HepG2 (cell line): Measurements from ENCODE around the gene MAT2A. TPM values are rescaled to one million over a fixed set of nuclear protein-coding genes. Genes with fewer than 3 reads are reported as not detected.

ENCODE experiments used
- FOXA1 ChIP-seq, 2 experiments: fragments of 450-650 bp in 1 of 2; sonication (generic) in 1 of 2; formaldehyde crosslinking in 1 of 2; IDR thresholded peaks; 2 replicates each; pipeline versions ENCODE4 v1.4.0 to v1.6.1; 2016 to 2020; ENCODE audit warnings: missing genetic modification reagents in 1 of 2
- GFI1 ChIP-seq: sonication (generic); formaldehyde crosslinking; IDR thresholded peaks from 2 replicates; pipeline ENCODE4 v1.5.0; 2020; ENCODE audit warnings: missing genetic modification reagents, mild to moderate bottlenecking, borderline replicate concordance
- HDAC1 ChIP-seq: sonication (generic); formaldehyde crosslinking; IDR thresholded peaks from 2 replicates; pipeline ENCODE4 v1.5.1; 2020; ENCODE audit warnings: mild to moderate bottlenecking, missing genetic modification reagents
- NFIC ChIP-seq: IDR thresholded peaks from 2 replicates; pipeline ENCODE4 v1.6.1; 2012; ENCODE audit warnings: mild to moderate bottlenecking, low read length, inconsistent platforms
- NR2F6 ChIP-seq, 2 experiments: IDR thresholded peaks; 2 replicates each; pipeline ENCODE4 v1.6.1; 2016; ENCODE audit warnings: antibody characterized with exemption in 1 of 2, mild to moderate bottlenecking in 1 of 2
- POGZ ChIP-seq: sonication (generic); formaldehyde crosslinking; IDR thresholded peaks from 2 replicates; pipeline ENCODE4 v1.4.0; 2020; ENCODE audit warnings: mild to moderate bottlenecking, missing genetic modification reagents
- POLR2AphosphoS5 ChIP-seq: IDR thresholded peaks from 2 replicates; pipeline ENCODE4 v1.6.1; 2012; ENCODE audit warnings: low read depth, low read length
- SNAI1 ChIP-seq: sonication (generic); formaldehyde crosslinking; IDR thresholded peaks from 2 replicates; pipeline ENCODE4 v1.5.0; 2020; ENCODE audit warnings: mild to moderate bottlenecking, missing genetic modification reagents, borderline replicate concordance
- SOX6 ChIP-seq, 2 experiments: fragments of 450-650 bp in 1 of 2; sonication (generic) in 1 of 2; formaldehyde crosslinking in 1 of 2; IDR thresholded peaks; 2 replicates each; pipeline versions ENCODE4 v1.4.0 to v1.6.1; 2017 to 2020; ENCODE audit warnings: antibody characterized with exemption in 1 of 2, mild to moderate bottlenecking in 1 of 2, missing genetic modification reagents in 1 of 2
- YEATS2 ChIP-seq: sonication (generic); formaldehyde crosslinking; IDR thresholded peaks from 2 replicates; pipeline ENCODE4 v1.4.0; 2020; ENCODE audit warnings: missing genetic modification reagents, borderline replicate concordance
- ZNF792 ChIP-seq: IDR thresholded peaks from 2 replicates; pipeline ENCODE4 v1.6.1; 2016
- polyA plus RNA-seq, 8 experiments: library from polyadenylated mRNA; depleted of rRNA in 3 of 8; stranded (reverse) in 7 of 8; unstranded in 1 of 8; fragments of >200 nt; fragmentation: Illumina TruSeq in 4 of 8; extraction: Trizol in 4 of 8; gene quantifications; 2 replicates each; pipeline versions ENCODE4 v1.2.1 to v1.2.3, GENCODE V29; 2011 to 2016; ENCODE audit warnings: low read depth in 4 of 8, missing spikeins in 1 of 8, mixed read lengths in 1 of 8; ENCODE audit not compliant: insufficient read depth in 1 of 8
- total RNA-seq, 5 experiments: library from RNA; depleted of rRNA; stranded (reverse); fragments of >200 nt; fragmentation: Illumina TruSeq; extraction: Trizol; gene quantifications; 2 replicates each; pipeline ENCODE4 v1.2.3, GENCODE V29; 2016; ENCODE audit warnings: low read depth in 1 of 5
- TF ChIP-seq, protein P1 (sequence below): IDR thresholded peaks from 2 replicates; pipeline ENCODE4 v1.6.1; 2012; ENCODE audit warnings: inconsistent platforms
- TF ChIP-seq, protein P2 (sequence below): sonication (generic); formaldehyde crosslinking; IDR thresholded peaks from 2 replicates; pipeline ENCODE4 v1.4.0; 2020; ENCODE audit warnings: missing genetic modification reagents
- TF ChIP-seq, protein P3 (sequence below): sonication (generic); formaldehyde crosslinking; IDR thresholded peaks from 2 replicates; pipeline ENCODE4 v1.4.0; 2020; ENCODE audit warnings: low read depth, missing genetic modification reagents
- TF ChIP-seq, protein P4 (sequence below): sonication (generic); formaldehyde crosslinking; IDR thresholded peaks from 2 replicates; pipeline ENCODE4 v1.4.0; 2020; ENCODE audit warnings: mild to moderate bottlenecking, missing genetic modification reagents, borderline replicate concordance
- TF ChIP-seq, protein P5 (sequence below): sonication (generic); formaldehyde crosslinking; IDR thresholded peaks from 2 replicates; pipeline ENCODE4 v1.4.0; 2020; ENCODE audit warnings: missing genetic modification reagents

The MAT2A gene
- total and polyA plus RNA-seq, 2 of the 13 experiments (the other 11 are each of a cell fraction or from before 2014, with no cell fraction given) = 155 to 331 TPM

DNA sequence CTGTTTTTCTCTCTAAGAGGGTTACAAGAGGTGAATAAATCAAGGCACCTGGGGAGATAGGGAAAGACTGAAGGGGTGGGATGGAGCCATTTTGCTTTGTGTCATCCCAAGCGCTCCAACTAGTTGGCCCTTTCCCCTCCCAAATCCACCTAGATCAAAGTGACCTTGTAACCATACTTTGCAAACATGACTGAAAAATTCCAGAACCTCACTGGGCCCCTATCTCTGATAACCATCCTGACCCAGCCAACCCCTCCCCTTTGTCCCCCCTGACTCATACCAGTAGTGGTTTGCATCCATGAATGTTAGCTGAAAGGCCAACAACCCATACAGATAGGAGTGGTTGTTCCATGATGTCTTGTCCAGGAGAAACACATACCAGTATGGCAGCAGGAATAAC lies 19.2 kb downstream of the MAT2A start (continued):
- TF ChIP-seq NFIC (0 out of 2 replicates have a peak, but pooled peaks have one; percentile 23), FOXA1 (IDR thresholded peaks at IDR 0.05) (no peak), FOXA1 (CRISPR knock-in tag; IDR thresholded peaks at IDR 0.05) (peak; percentile 35; the same call in 1 of the 2 replicates), YEATS2 (CRISPR knock-in tag) (no peak; the same call in 1 of the 2 replicates), POGZ (peak; percentile 58), HDAC1 (peak; percentile 59; the same call in 1 of the 2 replicates), POLR2AphosphoS5 (peak; percentile 28; the same call in 1 of the 2 replicates), SNAI1 (CRISPR knock-in tag) (no peak), ZNF792 (CRISPR knock-in tag) (peak; percentile 100), SOX6 (IDR thresholded peaks at IDR 0.05) (no peak), SOX6 (CRISPR knock-in tag; IDR thresholded peaks at IDR 0.05) (peak; percentile 83), NR2F6 (IDR thresholded peaks at IDR 0.05) (peak; percentile 68; the same call in 1 of the 2 replicates), NR2F6 (CRISPR knock-in tag; IDR thresholded peaks at IDR 0.05) (peak; percentile 47; the same call in 1 of the 2 replicates), GFI1 (CRISPR knock-in tag) (0 out of 2 replicates have a peak, but pooled peaks have one; percentile 57)
- TF ChIP-seq, protein P1, sequence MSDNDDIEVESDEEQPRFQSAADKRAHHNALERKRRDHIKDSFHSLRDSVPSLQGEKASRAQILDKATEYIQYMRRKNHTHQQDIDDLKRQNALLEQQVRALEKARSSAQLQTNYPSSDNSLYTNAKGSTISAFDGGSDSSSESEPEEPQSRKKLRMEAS = 0 out of 2 replicates have a peak, but pooled peaks have one; percentile 23
- TF ChIP-seq, protein P2, sequence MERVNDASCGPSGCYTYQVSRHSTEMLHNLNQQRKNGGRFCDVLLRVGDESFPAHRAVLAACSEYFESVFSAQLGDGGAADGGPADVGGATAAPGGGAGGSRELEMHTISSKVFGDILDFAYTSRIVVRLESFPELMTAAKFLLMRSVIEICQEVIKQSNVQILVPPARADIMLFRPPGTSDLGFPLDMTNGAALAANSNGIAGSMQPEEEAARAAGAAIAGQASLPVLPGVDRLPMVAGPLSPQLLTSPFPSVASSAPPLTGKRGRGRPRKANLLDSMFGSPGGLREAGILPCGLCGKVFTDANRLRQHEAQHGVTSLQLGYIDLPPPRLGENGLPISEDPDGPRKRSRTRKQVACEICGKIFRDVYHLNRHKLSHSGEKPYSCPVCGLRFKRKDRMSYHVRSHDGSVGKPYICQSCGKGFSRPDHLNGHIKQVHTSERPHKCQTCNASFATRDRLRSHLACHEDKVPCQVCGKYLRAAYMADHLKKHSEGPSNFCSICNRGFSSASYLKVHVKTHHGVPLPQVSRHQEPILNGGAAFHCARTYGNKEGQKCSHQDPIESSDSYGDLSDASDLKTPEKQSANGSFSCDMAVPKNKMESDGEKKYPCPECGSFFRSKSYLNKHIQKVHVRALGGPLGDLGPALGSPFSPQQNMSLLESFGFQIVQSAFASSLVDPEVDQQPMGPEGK = peak; percentile 82
- TF ChIP-seq, protein P3, sequence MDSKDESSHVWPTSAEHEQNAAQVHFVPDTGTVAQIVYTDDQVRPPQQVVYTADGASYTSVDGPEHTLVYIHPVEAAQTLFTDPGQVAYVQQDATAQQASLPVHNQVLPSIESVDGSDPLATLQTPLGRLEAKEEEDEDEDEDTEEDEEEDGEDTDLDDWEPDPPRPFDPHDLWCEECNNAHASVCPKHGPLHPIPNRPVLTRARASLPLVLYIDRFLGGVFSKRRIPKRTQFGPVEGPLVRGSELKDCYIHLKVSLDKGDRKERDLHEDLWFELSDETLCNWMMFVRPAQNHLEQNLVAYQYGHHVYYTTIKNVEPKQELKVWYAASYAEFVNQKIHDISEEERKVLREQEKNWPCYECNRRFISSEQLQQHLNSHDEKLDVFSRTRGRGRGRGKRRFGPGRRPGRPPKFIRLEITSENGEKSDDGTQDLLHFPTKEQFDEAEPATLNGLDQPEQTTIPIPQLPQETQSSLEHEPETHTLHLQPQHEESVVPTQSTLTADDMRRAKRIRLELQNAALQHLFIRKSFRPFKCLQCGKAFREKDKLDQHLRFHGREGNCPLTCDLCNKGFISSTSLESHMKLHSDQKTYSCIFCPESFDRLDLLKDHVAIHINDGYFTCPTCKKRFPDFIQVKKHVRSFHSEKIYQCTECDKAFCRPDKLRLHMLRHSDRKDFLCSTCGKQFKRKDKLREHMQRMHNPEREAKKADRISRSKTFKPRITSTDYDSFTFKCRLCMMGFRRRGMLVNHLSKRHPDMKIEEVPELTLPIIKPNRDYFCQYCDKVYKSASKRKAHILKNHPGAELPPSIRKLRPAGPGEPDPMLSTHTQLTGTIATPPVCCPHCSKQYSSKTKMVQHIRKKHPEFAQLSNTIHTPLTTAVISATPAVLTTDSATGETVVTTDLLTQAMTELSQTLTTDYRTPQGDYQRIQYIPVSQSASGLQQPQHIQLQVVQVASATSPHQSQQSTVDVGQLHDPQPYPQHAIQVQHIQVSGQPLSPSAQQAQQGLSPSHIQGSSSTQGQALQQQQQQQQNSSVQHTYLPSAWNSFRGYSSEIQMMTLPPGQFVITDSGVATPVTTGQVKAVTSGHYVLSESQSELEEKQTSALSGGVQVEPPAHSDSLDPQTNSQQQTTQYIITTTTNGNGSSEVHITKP (CRISPR knock-in tag) = 0 out of 2 replicates have a peak, but pooled peaks have one; percentile 29
- TF ChIP-seq, protein P4, sequence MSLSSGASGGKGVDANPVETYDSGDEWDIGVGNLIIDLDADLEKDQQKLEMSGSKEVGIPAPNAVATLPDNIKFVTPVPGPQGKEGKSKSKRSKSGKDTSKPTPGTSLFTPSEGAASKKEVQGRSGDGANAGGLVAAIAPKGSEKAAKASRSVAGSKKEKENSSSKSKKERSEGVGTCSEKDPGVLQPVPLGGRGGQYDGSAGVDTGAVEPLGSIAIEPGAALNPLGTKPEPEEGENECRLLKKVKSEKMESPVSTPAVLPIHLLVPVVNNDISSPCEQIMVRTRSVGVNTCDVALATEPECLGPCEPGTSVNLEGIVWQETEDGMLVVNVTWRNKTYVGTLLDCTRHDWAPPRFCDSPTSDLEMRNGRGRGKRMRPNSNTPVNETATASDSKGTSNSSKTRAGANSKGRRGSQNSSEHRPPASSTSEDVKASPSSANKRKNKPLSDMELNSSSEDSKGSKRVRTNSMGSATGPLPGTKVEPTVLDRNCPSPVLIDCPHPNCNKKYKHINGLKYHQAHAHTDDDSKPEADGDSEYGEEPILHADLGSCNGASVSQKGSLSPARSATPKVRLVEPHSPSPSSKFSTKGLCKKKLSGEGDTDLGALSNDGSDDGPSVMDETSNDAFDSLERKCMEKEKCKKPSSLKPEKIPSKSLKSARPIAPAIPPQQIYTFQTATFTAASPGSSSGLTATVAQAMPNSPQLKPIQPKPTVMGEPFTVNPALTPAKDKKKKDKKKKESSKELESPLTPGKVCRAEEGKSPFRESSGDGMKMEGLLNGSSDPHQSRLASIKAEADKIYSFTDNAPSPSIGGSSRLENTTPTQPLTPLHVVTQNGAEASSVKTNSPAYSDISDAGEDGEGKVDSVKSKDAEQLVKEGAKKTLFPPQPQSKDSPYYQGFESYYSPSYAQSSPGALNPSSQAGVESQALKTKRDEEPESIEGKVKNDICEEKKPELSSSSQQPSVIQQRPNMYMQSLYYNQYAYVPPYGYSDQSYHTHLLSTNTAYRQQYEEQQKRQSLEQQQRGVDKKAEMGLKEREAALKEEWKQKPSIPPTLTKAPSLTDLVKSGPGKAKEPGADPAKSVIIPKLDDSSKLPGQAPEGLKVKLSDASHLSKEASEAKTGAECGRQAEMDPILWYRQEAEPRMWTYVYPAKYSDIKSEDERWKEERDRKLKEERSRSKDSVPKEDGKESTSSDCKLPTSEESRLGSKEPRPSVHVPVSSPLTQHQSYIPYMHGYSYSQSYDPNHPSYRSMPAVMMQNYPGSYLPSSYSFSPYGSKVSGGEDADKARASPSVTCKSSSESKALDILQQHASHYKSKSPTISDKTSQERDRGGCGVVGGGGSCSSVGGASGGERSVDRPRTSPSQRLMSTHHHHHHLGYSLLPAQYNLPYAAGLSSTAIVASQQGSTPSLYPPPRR (CRISPR knock-in tag) = peak; percentile 66; the same call in 1 of the 2 replicates
- TF ChIP-seq, protein P5, sequence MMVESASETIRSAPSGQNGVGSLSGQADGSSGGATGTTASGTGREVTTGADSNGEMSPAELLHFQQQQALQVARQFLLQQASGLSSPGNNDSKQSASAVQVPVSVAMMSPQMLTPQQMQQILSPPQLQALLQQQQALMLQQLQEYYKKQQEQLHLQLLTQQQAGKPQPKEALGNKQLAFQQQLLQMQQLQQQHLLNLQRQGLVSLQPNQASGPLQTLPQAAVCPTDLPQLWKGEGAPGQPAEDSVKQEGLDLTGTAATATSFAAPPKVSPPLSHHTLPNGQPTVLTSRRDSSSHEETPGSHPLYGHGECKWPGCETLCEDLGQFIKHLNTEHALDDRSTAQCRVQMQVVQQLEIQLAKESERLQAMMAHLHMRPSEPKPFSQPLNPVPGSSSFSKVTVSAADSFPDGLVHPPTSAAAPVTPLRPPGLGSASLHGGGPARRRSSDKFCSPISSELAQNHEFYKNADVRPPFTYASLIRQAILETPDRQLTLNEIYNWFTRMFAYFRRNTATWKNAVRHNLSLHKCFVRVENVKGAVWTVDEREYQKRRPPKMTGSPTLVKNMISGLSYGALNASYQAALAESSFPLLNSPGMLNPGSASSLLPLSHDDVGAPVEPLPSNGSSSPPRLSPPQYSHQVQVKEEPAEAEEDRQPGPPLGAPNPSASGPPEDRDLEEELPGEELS (CRISPR knock-in tag) = peak; percentile 80
